Cardiac muscle cell (in vitro differentiated cells and primary cell): ENCODE measurements around the gene FRMD1. TPM values are rescaled to one million over a fixed set of nuclear protein-coding genes. Genes with fewer than 3 reads are reported as not detected.

Experiments
- DNase-seq, 2 donors: peaks; one replicate each; pipeline versions ENCODE4 v3.0.0 to v3.0.0-alpha.2; 2010 to 2017; ENCODE audit warnings: low read depth in 1 of 2, low spot score in 1 of 2
- H3K27ac ChIP-seq: fragments of 200-600 bp; sonication (generic); 2 replicates; pipeline ENCODE4 v1.5.1; 2016
- H3K27me3 ChIP-seq: fragments of 200-600 bp; sonication (generic); 2 replicates; pipeline ENCODE4 v1.6.0; 2016; ENCODE audit warnings: control low read depth
- H3K36me3 ChIP-seq: fragments of 200-600 bp; sonication (generic); 2 replicates; pipeline ENCODE4 v1.5.1; 2016; ENCODE audit warnings: control low read depth
- H3K4me1 ChIP-seq: fragments of 200-600 bp; sonication (generic); 2 replicates; pipeline ENCODE4 v1.8.1; 2017; ENCODE audit warnings: low read depth, mild to moderate bottlenecking, mixed run types
- H3K4me3 ChIP-seq: fragments of 200-600 bp; sonication (generic); 2 replicates; pipeline ENCODE4 v1.5.1; 2016; ENCODE audit warnings: mild to moderate bottlenecking
- H3K9me3 ChIP-seq: fragments of 200-600 bp; sonication (generic); 2 replicates; pipeline ENCODE4 v1.5.1; 2017; ENCODE audit warnings: low read depth, mild to moderate bottlenecking, control low read depth
- polyA plus RNA-seq: library from polyadenylated mRNA; unstranded; fragments of >200 nt; fragmentation: Nextera tagmentation; extraction: Ambion mirVana; gene quantifications from 2 replicates; pipeline ENCODE4 v1.2.1, GENCODE V29; 2016
- total RNA-seq: library from RNA; depleted of rRNA; stranded (reverse); fragments of >200 nt; gene quantifications from 2 replicates; pipeline ENCODE4 v1.2.3, GENCODE V29; 2016
- TF ChIP-seq, protein P1 (sequence below): IDR thresholded peaks from 2 replicates; pipeline ENCODE4 v1.5.1; 2012; ENCODE audit warnings: low read depth, mild to moderate bottlenecking, low read length

FRMD1 gene
- total and polyA plus RNA-seq, 2 experiments from 2014 or later = 0.09 TPM; not detected in 1

- Histone ChIP-seq H3K27ac (no peak overlapping the region), H3K4me3 (no peak overlapping the region), H3K36me3 (no peaks in the 10 kb centered on the region), H3K27me3 (no peaks in the 10 kb centered on the region), H3K9me3 (no peaks in the 10 kb centered on the region), H3K4me1 (peaks cover 3% of the 10 kb centered on the region)
- TF ChIP-seq, protein P1, sequence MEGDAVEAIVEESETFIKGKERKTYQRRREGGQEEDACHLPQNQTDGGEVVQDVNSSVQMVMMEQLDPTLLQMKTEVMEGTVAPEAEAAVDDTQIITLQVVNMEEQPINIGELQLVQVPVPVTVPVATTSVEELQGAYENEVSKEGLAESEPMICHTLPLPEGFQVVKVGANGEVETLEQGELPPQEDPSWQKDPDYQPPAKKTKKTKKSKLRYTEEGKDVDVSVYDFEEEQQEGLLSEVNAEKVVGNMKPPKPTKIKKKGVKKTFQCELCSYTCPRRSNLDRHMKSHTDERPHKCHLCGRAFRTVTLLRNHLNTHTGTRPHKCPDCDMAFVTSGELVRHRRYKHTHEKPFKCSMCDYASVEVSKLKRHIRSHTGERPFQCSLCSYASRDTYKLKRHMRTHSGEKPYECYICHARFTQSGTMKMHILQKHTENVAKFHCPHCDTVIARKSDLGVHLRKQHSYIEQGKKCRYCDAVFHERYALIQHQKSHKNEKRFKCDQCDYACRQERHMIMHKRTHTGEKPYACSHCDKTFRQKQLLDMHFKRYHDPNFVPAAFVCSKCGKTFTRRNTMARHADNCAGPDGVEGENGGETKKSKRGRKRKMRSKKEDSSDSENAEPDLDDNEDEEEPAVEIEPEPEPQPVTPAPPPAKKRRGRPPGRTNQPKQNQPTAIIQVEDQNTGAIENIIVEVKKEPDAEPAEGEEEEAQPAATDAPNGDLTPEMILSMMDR = no peak
- DNase-seq = no peak
Measured at GRCh38 chr6:168049706-168050224, 29.2 kb downstream of the FRMD1 start.

DNA sequence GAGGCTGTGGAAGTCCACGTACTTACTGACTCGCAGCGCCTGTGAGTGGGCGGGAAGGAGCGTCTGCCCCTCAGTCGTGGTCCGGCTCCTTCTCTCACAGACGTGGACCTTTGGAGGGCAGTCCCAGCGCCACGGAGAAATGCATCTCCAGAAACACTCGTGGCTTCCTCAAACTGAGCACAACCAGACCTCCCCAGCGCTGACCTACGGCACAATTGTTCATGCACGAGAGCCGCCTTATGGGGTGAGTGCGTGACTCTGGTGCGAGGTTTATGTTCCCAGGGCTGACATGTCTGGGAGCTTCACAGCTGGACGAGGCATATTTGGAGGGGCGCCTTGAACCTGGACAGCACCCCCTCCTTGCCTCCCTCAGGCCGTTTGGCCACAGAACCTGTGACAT lies 29.7 kb downstream of the FRMD1 start:
- no peaks in the 10 kb centered on the region for H3K4me1 ChIP-seq
- TF ChIP-seq, protein P1 = no peak

DNA sequence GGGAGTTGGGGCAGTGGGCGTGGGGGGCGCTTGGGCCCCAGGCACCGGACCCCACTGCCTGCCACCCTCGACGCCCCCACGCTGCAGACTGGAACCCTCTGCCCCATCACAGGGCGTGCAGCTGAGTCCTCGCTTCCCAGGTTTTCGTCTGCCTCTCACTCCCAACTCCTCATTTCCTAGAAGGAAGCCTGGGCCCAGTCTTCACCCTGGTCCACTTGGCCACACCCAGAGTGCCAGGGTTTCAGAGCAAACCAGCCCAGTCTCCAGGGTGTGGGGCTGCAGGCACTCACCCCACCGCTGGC lies 30.3 kb downstream of the FRMD1 start:
- Histone ChIP-seq H3K9me3 (no peaks in the 10 kb centered on the region), H3K4me1 (no peaks in the 10 kb centered on the region), H3K4me3 (no peak overlapping the region), H3K27me3 (no peaks in the 10 kb centered on the region), H3K27ac (no peak overlapping the region), H3K36me3 (no peaks in the 10 kb centered on the region)
- TF ChIP-seq, protein P1 = no peak
- no peak for DNase-seq

More for the DNA sequence above, 29.7 kb downstream of the FRMD1 start:
- Histone ChIP-seq H3K27me3 (no peaks in the 10 kb centered on the region), H3K36me3 (no peaks in the 10 kb centered on the region), H3K9me3 (no peaks in the 10 kb centered on the region), H3K4me3 (no peak overlapping the region), H3K27ac (no peak overlapping the region)
- no peak for DNase-seq

DNA sequence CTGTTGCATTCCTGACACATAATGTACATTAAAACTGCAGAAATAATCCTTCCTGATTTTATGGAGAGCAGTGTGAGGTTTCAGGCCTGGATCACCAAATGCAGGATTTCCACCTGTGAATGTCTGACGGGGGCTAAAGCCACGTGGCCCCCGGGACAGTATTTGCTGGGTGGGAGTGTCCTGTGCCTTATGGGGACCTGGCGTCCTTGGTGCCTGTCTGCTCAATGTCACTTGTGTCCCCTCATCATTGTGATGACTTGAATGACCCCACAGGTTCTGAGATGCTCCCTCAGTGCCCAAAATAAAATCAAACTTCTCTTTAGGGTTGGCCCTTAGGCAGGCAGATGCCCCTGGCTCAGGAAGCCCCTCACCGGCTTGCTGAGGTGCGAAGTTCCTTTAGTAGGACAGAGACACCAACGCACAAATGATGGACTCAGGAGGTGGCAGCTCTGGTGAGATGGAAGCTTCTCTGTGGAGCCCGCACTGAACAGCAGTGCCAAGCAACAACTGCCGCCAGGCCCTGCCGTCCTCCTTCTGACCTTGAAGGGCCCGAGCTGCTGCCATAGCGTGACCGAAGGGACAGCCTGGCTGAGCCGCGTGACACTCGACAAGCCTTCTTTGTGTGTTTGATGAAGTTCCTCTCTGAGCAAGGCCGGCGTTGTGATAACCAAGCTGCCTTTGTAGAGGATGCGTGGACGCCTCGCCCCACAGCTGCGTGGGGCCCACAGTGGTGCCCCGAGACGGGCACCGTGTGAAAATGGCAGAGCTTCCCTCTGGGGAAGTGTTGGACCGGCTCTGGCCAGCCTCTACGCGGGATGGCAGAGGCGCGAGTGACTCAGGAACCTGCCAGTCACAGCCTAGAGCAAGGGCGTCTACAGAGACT lies 30.9 kb downstream of the FRMD1 start:
- no peaks in the 10 kb centered on the region for H3K9me3 ChIP-seq
- no peaks in the 10 kb centered on the region for H3K4me1 ChIP-seq
- TF ChIP-seq, protein P1 = no peak
- no peak overlapping the region for H3K4me3 ChIP-seq
- no peaks in the 10 kb centered on the region for H3K36me3 ChIP-seq
- H3K27ac ChIP-seq = no peak overlapping the region
- no peaks in the 10 kb centered on the region for H3K27me3 ChIP-seq
- no peak for DNase-seq

GRCh38 chr6:168046696-168047095 lies 32.3 kb downstream of the FRMD1 start:
- no peak overlapping the region for H3K4me3 ChIP-seq

More at GRCh38 chr6:168046696-168047095, 32.3 kb downstream of the FRMD1 start:
- H3K4me1 ChIP-seq = no peaks in the 10 kb centered on the region
- no peaks in the 10 kb centered on the region for H3K36me3 ChIP-seq
- no peak overlapping the region for H3K27ac ChIP-seq
- H3K27me3 ChIP-seq = no peaks in the 10 kb centered on the region
- H3K9me3 ChIP-seq = no peaks in the 10 kb centered on the region
- TF ChIP-seq, protein P1 = no peak
- no peak for DNase-seq
